Esophagus muscularis mucosa (tissue), 4 donors: ENCODE measurements around the gene GPATCH4.

ENCODE experiments used
- EP300 ChIP-seq: sonication (generic); formaldehyde crosslinking; IDR thresholded peaks from one replicate; pipeline ENCODE4 v1.6.1; 2017; ENCODE audit warnings: antibody characterized with exemption
- POLR2A ChIP-seq: fragments of 450-650 bp; IDR thresholded peaks from one replicate; pipeline ENCODE4 v1.6.1; 2017; ENCODE audit warnings: antibody characterized with exemption, moderate library complexity, mild to moderate bottlenecking, low read depth
- POLR2AphosphoS5 ChIP-seq, 2 donors: sonication (generic); formaldehyde crosslinking; IDR thresholded peaks; one replicate each; pipeline ENCODE4 v1.6.1; 2017; ENCODE audit warnings: antibody characterized with exemption in 2 of 2
- TF ChIP-seq, protein P1 (sequence below), 3 experiments: fragments of 200-600 bp in 2 of 3; fragments of 450-650 bp in 1 of 3; sonication (generic) in 2 of 3; IDR thresholded peaks; one replicate each; pipeline ENCODE4 v1.5.1; 2017 to 2019; ENCODE audit warnings: antibody characterized with exemption in 3 of 3, mild to moderate bottlenecking in 2 of 3, moderate library complexity in 1 of 3

GRCh38 chr1:156618853-156619581 lies 17.7 kb upstream of the GPATCH4 start, which contains the start of gene HAPLN2:
- TF ChIP-seq, protein P1, sequence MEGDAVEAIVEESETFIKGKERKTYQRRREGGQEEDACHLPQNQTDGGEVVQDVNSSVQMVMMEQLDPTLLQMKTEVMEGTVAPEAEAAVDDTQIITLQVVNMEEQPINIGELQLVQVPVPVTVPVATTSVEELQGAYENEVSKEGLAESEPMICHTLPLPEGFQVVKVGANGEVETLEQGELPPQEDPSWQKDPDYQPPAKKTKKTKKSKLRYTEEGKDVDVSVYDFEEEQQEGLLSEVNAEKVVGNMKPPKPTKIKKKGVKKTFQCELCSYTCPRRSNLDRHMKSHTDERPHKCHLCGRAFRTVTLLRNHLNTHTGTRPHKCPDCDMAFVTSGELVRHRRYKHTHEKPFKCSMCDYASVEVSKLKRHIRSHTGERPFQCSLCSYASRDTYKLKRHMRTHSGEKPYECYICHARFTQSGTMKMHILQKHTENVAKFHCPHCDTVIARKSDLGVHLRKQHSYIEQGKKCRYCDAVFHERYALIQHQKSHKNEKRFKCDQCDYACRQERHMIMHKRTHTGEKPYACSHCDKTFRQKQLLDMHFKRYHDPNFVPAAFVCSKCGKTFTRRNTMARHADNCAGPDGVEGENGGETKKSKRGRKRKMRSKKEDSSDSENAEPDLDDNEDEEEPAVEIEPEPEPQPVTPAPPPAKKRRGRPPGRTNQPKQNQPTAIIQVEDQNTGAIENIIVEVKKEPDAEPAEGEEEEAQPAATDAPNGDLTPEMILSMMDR (IDR thresholded peaks at IDR 0.05) = peak in 1 of 3 experiments; percentile 12
- TF ChIP-seq POLR2A (no peak), EP300 (no peak), POLR2AphosphoS5 (IDR thresholded peaks at IDR 0.05) (no peak)
